GM08714 (cell line): ENCODE data around the gene ABCA12.

ENCODE experiments used
- H3K4me3 ChIP-seq: fragments of 200-500 bp; sonication (Bioruptor generic); 2 replicates; pipeline ENCODE4 v1.5.1; 2014; ENCODE audit warnings: mild to moderate bottlenecking, low read length, inconsistent platforms
- ZNF274 ChIP-seq: IDR thresholded peaks from 2 replicates; pipeline ENCODE4 v1.6.1; 2012; ENCODE audit warnings: mild to moderate bottlenecking, low read depth, low read length

The ABCA12 gene

DNA sequence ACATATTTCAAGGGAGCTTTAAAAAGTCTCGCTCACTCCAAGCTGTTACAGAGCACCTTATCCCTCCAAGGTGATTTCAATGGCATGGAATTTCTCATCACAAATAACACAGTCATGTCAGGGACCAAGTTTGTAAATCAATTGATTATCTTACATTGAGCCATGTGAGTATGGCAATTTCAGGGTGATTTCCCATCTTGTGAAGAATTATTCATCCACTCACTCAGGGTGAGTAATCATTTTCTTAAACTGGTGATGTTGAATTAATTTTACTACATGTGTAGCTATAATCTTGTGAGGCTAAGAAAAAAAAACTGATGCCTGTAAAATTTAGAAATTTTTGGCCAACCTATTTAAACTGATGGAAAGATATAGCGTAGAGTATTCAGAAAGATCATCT is 3.3 kb upstream of the ABCA12 start:
- TF ChIP-seq ZNF274, result no peak
- no peak overlapping the region for H3K4me3 ChIP-seq

DNA sequence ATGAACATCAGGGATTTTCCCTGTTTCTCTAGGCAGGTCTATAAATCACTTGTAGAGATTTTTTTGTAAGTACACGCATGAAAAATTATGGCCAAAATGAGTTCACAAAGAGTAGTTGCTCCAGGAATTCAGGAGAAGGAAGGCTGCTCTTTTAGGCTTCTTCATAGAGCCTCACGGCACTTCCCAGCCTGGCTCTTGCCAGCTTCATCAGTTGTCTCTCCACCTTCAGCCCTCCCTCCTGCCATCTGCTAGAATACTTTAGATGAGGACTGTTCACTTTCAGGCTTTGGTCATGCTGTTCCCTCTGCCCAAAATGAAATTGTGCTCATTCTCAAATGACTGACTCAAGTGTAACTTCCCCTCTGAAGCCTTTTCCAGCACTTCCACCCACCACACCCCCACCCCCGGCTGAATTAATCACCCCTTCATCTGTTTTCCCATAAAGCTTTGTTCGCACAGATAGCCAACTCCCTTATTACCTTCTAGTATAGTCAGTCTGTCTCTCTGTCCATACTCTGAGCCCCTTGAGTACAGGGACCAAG is 1.8 kb upstream of the ABCA12 start:
- H3K4me3 ChIP-seq, result no peak overlapping the region
- TF ChIP-seq ZNF274, result no peak

DNA sequence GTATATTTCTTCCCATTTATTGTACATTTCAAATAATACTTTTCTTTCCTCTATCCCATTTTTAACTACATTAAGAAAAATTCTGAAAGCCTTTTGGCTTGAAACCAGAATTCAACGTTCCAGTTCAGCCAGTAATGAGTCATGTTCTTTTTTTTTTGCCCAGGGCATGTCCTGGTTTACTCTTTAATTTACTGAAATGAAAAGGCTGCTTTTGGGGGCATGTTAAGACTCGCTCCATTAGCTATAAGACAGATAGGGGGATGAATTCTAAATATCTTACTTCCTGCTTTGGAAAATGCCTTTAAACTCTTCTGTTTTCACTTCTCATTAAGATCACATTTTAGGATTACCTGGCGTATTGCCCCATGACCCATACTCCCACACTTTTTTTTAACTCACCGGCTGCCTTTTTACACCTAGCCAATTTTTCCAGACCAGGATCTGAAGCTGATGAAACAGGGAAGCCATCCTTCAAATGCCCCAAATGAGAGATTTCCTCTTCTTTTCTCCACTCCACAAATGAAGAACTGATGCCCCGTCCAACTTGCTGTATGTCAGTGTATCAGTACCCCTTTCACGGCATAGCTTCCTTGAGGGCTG is 585 bp downstream of the ABCA12 start:
- TF ChIP-seq ZNF274, result no peak
- no peak overlapping the region; the same call in 1 of the 2 replicates for H3K4me3 ChIP-seq

DNA sequence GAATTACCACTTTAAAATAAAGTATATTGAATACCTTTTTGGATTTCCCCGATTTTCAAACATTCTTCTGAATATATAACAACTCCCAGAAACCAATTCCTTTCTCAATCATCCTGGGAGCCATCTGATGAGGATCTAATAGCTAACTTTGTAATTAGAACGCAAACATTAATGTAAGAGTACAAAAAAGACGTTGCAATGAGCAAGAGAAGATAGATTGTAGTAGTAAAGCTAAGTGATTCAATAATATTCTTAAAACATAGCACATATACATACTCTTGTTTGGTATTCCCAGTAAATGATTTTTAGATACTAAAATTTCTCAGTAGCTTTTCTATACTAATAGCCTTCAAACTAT is 1.1 kb downstream of the ABCA12 start:
- no peak overlapping the region; the same call in 1 of the 2 replicates for H3K4me3 ChIP-seq
- no peak for TF ChIP-seq ZNF274

DNA sequence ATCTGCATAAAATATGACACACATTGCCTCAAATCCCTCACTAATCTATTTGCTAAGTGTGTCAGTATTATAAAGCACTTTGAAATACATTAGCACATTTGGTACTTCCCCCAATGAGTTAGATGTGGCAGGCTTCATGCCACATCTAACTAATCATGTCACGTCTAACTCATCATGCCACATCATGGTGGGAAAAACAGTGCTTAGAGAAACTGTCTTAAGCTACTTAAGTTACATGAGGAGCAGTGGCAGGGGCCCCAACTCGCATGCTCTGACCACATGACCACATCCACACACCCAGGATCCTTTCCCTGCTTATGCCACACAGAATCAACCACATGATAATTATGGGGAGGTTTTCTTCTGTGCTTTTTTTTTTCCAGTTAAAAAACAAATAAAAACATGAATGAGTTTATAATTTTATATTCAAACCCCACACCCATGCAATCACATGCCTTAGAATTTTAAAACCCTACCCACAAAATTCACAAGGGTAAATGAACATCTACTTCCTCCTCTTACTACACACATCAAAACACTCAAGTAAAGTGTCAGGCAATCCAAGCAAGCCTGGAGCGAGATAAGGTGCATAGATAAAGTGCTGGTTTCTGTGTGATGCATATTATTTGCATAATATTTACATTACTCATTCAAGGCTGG is 1.6 kb downstream of the ABCA12 start:
- H3K4me3 ChIP-seq, result no peak overlapping the region; the same call in 1 of the 2 replicates
- TF ChIP-seq ZNF274, result no peak

DNA sequence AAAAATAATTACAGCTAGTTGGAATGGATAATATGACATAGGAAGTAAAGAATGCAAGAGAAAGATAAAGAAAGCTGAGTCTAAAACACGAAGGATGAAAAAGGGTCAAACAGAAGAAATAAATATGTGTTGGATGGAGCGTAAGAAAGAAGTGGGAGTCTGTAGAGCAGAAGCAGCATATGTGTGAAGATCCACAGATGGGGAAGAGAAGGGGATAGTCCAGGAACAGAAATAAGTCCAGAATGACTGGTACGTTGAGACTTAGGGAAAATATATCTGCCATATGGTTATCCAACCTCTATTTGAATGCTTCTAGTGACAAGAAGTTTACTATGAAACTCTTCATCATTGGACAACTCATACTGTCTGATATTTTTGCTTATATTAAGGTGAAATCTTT is 18.0 kb downstream of the ABCA12 start:
- H3K4me3 ChIP-seq, result no peak overlapping the region
- TF ChIP-seq ZNF274, result no peak

DNA sequence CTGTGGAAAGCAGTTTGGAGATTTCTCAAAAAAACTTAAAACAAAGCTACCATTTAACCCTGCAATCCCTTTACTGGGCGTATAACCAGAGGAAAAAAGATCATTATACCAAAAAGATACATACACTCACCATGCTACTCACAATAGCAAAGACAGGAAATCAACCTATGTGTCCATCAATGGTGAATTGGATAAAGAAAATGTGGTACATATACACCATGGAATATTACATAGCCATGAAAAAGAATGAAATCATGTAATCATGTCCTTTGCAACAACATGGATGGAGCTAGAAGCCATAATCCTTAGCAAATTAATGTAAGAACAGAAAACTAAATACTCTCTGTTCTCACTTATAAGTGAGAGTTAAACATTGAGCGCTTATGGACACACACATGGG is 18.6 kb downstream of the ABCA12 start:
- H3K4me3 ChIP-seq, result no peak overlapping the region
- no peak for TF ChIP-seq ZNF274

DNA sequence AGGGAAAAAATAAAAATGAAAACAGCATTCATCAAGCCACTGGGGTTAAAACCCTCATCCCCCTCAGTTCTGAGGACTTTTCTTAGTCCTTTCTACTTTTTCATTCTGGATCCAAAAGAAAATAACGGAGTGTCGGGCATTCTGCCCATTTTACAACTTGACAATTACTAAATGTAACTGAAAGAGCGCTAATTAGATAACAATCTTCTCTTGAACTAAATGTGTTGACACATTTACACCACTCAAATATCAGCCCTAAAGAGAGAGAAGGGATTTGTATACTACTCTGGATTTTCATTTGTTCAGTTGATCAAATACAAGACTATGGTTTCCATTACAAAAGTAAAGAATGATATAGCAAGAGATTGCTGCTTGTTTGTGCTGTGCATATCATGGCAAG is 27.5 kb downstream of the ABCA12 start:
- H3K4me3 ChIP-seq, result no peak overlapping the region
- TF ChIP-seq ZNF274, result no peak

DNA sequence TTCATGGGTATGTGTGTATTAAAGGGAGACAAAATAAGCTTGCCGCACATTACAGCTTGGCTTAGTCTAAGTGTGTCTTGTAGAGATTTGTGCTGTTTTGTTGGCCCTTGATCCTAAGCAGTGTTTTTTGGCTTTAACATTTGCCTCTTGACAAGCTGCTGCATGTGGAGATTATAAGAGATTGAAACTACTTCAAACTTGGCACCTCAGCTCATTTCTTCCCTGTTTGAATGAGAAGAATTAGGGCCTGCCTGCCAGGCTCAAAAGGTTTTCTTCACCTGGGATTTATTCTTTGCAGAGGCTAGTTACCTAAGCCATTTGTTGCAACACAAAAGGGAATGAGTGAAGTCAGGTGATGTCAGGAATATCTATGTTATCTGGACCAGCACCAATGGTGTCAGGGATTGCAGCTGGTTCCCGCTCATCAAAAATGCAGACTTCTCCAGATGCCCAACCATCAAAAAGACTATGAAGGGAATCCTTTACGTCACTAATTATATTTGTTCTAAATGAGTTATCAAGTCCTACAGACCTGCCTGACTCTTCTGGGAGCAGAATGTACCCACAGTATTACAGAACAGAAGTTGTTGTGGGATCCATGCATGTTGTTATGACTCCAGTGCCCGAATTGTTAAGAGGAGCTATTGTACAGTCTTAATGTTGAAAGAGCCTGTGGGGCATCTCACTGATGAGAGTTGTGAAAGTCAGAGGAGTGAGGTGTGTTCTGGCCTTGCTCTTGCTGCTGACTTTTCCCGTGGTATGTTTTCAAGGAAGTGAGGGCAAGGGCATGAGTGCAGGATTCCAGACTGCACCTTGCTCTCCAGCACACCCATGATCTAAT is 31.0 kb downstream of the ABCA12 start:
- H3K4me3 ChIP-seq, result no peak overlapping the region
- TF ChIP-seq ZNF274, result no peak

DNA sequence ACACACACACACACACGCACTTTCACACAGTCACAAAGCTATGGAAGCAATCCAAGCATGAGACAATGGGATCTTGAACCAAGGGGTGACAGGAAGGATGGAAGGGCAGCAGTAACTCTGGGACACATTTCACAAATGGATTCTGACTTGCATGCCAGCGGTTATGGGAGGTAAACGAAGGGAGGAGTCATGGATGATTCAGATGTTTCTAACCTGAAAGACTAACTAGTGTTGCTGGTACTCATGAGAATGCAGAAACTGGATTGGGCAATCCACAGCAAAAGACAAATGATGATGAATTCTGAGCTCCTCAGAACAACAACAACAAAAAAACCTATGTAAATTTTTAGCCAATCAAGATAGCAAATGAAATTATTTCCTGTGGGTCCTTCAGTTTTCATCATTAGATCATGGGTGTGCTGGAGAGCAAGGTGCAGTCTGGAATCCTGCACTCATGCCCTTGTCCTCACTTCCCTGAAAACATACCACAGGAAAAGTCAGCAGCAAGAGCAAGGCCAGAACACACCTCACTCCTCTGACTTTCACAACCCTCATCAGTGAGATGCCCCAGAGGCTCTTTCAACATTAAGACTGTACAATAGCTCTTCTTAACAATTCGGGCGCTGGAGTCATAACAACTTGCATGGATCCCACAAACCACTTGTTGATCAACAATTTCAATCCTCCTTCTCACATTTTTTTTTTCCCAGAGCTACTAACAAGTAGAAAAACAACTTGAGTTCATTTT is 32.6 kb downstream of the ABCA12 start:
- no peak overlapping the region for H3K4me3 ChIP-seq
- TF ChIP-seq ZNF274, result no peak

DNA sequence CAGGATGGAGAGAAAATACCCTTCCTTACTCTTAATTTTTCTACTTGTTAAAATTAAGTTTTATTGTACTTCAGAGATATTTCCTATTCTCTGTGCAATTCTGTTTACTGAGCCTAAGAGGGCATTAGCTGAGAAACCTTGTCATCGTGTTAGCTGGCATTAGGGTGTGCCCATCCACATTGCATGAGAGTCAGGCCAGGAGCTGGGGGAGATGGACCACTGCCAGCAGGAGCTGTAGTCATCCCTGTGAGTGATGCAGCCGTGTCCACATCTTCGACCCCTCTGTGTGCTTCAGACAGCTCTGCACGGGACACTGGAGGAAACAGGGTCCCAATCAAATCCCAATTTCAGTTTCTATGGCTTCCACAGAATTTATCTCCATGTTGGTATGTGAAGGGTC is 34.2 kb downstream of the ABCA12 start:
- H3K4me3 ChIP-seq, result no peak overlapping the region
- TF ChIP-seq ZNF274, result no peak

DNA sequence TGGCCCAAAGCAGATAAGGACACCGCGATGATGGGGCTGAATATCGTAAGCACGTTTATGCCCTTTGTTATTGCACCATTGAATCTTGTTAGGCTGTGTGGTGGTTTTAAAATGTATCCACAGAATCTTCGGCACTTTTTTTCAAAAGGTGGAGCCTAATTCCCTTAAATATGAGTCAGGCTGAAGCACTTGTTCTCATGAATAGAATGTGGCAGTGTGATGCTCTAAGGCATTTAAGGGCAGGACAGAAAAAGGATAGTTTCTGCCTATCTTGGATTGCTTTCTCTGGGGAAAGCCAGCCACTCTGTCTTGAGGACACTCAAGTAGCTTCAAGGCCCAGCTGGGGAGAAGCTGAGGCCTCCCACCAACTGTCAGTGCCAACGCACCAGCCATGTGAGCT is 39.6 kb downstream of the ABCA12 start:
- no peak for TF ChIP-seq ZNF274

DNA sequence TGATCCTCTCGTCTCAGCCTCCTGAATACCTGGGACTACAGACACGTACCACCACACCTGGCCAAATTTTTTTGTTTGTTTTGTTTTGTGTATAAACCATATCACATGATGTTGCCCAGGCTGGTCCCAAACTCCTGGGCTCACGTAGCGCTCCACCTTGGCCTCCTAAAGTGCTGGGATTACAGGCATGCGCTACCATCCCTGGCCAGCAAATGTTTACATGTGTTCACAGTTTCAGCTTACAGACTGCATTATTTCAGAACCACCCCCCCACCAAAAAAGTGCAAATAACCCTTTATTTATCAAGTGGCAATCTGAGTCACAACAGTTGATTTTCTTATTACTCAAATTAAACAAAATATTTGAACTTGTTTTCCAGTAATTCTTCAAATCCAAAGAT is 54.3 kb downstream of the ABCA12 start:
- H3K4me3 ChIP-seq, result no peak overlapping the region
- TF ChIP-seq ZNF274, result no peak

More for the DNA sequence above, 39.6 kb downstream of the ABCA12 start:
- no peak overlapping the region for H3K4me3 ChIP-seq

DNA sequence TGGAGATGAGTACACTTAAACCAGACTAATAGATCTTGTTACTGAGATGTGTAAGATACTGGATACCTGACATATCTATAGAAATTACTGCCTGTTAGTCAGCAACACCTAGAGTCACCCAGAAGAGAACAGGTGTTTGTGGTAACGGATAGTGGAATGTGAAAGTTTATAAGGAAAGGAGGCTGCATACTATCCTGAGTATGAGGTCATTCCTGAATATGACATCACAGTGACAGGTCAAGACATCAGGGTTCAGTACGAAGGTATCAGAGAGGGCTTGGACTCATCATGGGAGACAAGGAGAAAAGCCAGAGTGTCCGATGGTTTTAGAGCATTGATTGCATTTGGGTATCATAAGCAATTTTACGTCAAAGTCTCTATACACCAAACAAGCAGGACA is 55.3 kb downstream of the ABCA12 start:
- H3K4me3 ChIP-seq, result no peak overlapping the region
- TF ChIP-seq ZNF274, result no peak

DNA sequence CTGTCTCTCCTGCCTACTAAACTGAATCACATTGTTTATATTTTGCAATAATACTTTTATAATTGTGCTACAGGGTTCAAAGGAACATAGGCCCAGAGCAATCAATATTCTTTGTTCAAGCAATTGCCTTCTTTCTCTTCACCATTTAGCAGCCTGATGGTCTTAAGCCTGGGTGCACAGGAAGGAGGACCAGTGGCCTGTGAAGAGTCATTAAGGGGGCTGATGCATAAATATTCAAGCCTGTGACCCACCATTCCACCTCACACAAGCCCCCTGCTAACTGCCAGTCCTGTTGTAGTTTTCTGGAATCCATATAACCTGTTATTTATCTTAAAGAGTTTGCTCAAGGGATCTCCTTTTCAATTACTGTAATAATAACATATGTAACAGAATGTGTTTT is 56.0 kb downstream of the ABCA12 start:
- no peak overlapping the region for H3K4me3 ChIP-seq
- TF ChIP-seq ZNF274, result no peak
